KMS-11 (cell line): Measurements from ENCODE around the gene SLC12A2.

ENCODE experiments used
- H2AFZ ChIP-seq: fragments of 200-600 bp; sonication (generic); 2 replicates; pipeline ENCODE4 v1.6.1; 2016; ENCODE audit warnings: antibody characterized with exemption, mixed run types, low read depth
- H3K27ac ChIP-seq: fragments of 200-600 bp; sonication (generic); 2 replicates; pipeline ENCODE4 v1.6.1; 2016; ENCODE audit warnings: mild to moderate bottlenecking, mixed run types
- H3K27me3 ChIP-seq: fragments of 200-600 bp; sonication (generic); 2 replicates; pipeline ENCODE4 v1.6.1; 2017; ENCODE audit warnings: mild to moderate bottlenecking, low read depth, mixed run types, moderate library complexity; ENCODE audit not compliant: insufficient read depth
- H3K36me3 ChIP-seq: fragments of 200-600 bp; sonication (generic); 2 replicates; pipeline ENCODE4 v1.6.1; 2017; ENCODE audit warnings: mild to moderate bottlenecking, mixed run types; ENCODE audit not compliant: insufficient read depth
- H3K4me1 ChIP-seq: fragments of 200-600 bp; sonication (generic); 2 replicates; pipeline ENCODE4 v1.6.1; 2016; ENCODE audit warnings: mild to moderate bottlenecking, low read depth, mixed run types; ENCODE audit not compliant: poor library complexity, severe bottlenecking
- H3K4me2 ChIP-seq: fragments of 200-600 bp; sonication (generic); 2 replicates; pipeline ENCODE4 v1.7.0; 2016; ENCODE audit warnings: mild to moderate bottlenecking, mixed run types
- H3K4me3 ChIP-seq: fragments of 200-600 bp; sonication (generic); IDR thresholded peaks from 2 replicates; pipeline ENCODE4 v1.6.1; 2017; ENCODE audit warnings: low read depth, low read length, mixed read lengths; ENCODE audit not compliant: insufficient read depth
- H3K79me2 ChIP-seq: fragments of 200-600 bp; sonication (generic); 2 replicates; pipeline ENCODE4 v1.6.1; 2016; ENCODE audit warnings: low read depth, mixed run types; ENCODE audit not compliant: insufficient read depth
- H3K9ac ChIP-seq: fragments of 200-600 bp; sonication (generic); 2 replicates; pipeline ENCODE4 v1.6.1; 2016; ENCODE audit warnings: mild to moderate bottlenecking, mixed run types
- H4K20me1 ChIP-seq: fragments of 200-600 bp; sonication (generic); 2 replicates; pipeline ENCODE4 v1.6.1; 2016; ENCODE audit warnings: mild to moderate bottlenecking, mixed run types; ENCODE audit not compliant: insufficient read depth
- CTCF ChIP-seq: fragments of 200-600 bp; sonication (generic); conservative IDR thresholded peaks from 2 replicates; pipeline ENCODE4 v1.6.1; 2017; ENCODE audit warnings: low read depth, mild to moderate bottlenecking, antibody characterized with exemption, low read length, moderate library complexity, mixed read lengths

SLC12A2 gene

DNA sequence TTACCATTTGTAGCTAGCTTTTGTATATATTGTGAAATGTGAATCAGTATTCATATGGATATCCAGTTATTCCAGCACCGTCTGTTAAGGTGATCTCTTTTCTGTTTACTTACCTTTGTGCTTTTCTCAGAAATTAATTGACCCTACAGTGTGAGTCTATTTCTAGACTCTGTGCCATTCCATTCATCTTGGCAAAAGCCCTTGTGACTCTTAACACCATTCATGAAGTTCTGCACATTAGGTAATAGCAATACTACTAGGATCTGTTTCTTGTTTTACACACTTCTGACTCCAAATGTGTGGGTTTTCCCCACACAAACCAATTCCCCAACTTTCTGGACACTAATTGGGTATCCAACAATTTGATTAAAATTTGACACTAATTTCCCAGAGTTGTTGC lies 40.4 kb downstream of the SLC12A2 start:
- no peak overlapping the region for H3K4me3 ChIP-seq

GRCh38 chr5:128126241-128126640 lies 42.7 kb downstream of the SLC12A2 start:
- Histone ChIP-seq H3K4me3 (no peak overlapping the region), H3K4me2 (no peak overlapping the region), H3K36me3 (no peaks in the 10 kb centered on the region), H3K9ac (no peak overlapping the region), H3K79me2 (no peaks in the 10 kb centered on the region), H3K4me1 (no peaks in the 10 kb centered on the region), H2AFZ (no peak overlapping the region), H3K27ac (no peak overlapping the region), H3K27me3 (no peaks in the 10 kb centered on the region), H4K20me1 (no peaks in the 10 kb centered on the region)
- TF ChIP-seq CTCF = no peak

More for the DNA sequence above, 40.4 kb downstream of the SLC12A2 start:
- H3K4me2 ChIP-seq = no peak overlapping the region
- H3K27me3 ChIP-seq = no peaks in the 10 kb centered on the region
- H3K4me1 ChIP-seq = no peaks in the 10 kb centered on the region
- H3K36me3 ChIP-seq = no peaks in the 10 kb centered on the region
- H4K20me1 ChIP-seq = no peaks in the 10 kb centered on the region
- no peak overlapping the region for H3K9ac ChIP-seq
- H3K27ac ChIP-seq = no peak overlapping the region
- no peak overlapping the region for H2AFZ ChIP-seq
- no peak for TF ChIP-seq CTCF
- no peaks in the 10 kb centered on the region for H3K79me2 ChIP-seq

DNA sequence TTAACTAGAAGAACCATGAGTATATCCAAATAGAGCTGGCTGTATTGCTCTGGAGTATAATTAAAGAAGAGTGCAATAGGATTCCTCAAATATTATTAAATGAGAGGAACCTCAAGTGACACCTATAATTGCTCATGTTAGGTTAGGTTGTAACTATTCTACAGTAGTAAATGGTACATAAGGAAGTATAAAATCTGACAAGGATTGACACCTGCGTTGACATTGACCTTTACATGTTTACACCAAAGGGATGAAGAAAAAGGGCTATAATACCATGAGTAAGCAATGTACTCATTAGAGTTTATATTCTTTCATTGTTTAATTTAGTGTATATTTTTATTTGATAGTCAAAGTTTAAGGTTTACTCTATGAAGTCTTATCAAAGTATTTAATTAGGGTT lies 48.9 kb downstream of the SLC12A2 start:
- TF ChIP-seq CTCF = no peak
- Histone ChIP-seq H3K4me2 (no peak overlapping the region), H3K79me2 (no peaks in the 10 kb centered on the region), H2AFZ (no peak overlapping the region), H4K20me1 (no peaks in the 10 kb centered on the region), H3K4me3 (no peak overlapping the region), H3K27me3 (no peaks in the 10 kb centered on the region), H3K4me1 (no peaks in the 10 kb centered on the region), H3K9ac (no peak overlapping the region), H3K36me3 (no peaks in the 10 kb centered on the region), H3K27ac (no peak overlapping the region)

- H3K4me1 ChIP-seq = no peaks in the 10 kb centered on the region
- H3K9ac ChIP-seq = no peak overlapping the region
- no peak overlapping the region for H2AFZ ChIP-seq
- H3K79me2 ChIP-seq = no peaks in the 10 kb centered on the region
- no peak overlapping the region for H3K27ac ChIP-seq
- H3K4me3 ChIP-seq = no peak overlapping the region
- no peaks in the 10 kb centered on the region for H4K20me1 ChIP-seq
- no peak for TF ChIP-seq CTCF
- H3K4me2 ChIP-seq = no peak overlapping the region
- no peaks in the 10 kb centered on the region for H3K27me3 ChIP-seq
- H3K36me3 ChIP-seq = no peaks in the 10 kb centered on the region
Measured at GRCh38 chr5:128135286-128135685, 51.7 kb downstream of the SLC12A2 start.
